Suprapubic skin (tissue), 4 donors: ENCODE data around the gene SH2D1B.
"Not testable (repeated sequence)": the region's sequence is repeated elsewhere in the genome, so short reads cannot be mapped to it uniquely, and the experiment has no call there.

Source experiments
- EP300 ChIP-seq: sonication (generic); formaldehyde crosslinking; IDR thresholded peaks from one replicate; pipeline ENCODE4 v1.6.1; 2017; ENCODE audit warnings: antibody characterized with exemption
- POLR2A ChIP-seq, 2 donors: fragments of 450-650 bp; IDR thresholded peaks; one replicate each; pipeline ENCODE4 v1.6.1; 2017; ENCODE audit warnings: antibody characterized with exemption in 2 of 2, mild to moderate bottlenecking in 2 of 2, moderate library complexity in 2 of 2
- POLR2AphosphoS5 ChIP-seq, 3 donors: sonication (generic); formaldehyde crosslinking; IDR thresholded peaks; one replicate each; pipeline ENCODE4 v1.6.1; 2017; ENCODE audit warnings: antibody characterized with exemption in 3 of 3
- TF ChIP-seq, protein P1 (sequence below), 2 donors: fragments of 200-600 bp in 1 of 2; fragments of 450-650 bp in 1 of 2; sonication (generic) in 1 of 2; IDR thresholded peaks; one replicate each; pipeline ENCODE4 v1.5.1; 2016 to 2019; ENCODE audit warnings: antibody characterized with exemption in 2 of 2, mild to moderate bottlenecking in 1 of 2, moderate library complexity in 1 of 2

DNA sequence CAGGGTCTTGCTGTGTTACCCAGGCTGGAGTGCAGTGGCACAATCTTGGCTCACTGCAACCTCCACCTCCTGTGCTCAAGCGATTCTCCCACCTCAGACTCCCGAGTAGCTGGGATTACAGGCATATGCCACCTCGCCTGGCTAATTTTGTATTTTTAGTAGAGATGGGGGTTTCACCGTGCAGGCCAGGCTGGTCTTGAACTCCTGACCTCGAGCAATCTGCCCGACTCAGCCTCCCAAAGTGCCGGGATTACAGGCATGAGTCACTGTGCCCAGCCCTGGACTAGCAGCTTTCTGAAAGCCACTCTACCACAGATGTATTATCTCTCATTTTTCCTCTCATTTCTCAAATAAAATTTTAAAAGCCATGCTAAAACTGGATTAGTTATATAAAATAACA, 6.6 kb upstream of the SH2D1B start:
- TF ChIP-seq, protein P1, sequence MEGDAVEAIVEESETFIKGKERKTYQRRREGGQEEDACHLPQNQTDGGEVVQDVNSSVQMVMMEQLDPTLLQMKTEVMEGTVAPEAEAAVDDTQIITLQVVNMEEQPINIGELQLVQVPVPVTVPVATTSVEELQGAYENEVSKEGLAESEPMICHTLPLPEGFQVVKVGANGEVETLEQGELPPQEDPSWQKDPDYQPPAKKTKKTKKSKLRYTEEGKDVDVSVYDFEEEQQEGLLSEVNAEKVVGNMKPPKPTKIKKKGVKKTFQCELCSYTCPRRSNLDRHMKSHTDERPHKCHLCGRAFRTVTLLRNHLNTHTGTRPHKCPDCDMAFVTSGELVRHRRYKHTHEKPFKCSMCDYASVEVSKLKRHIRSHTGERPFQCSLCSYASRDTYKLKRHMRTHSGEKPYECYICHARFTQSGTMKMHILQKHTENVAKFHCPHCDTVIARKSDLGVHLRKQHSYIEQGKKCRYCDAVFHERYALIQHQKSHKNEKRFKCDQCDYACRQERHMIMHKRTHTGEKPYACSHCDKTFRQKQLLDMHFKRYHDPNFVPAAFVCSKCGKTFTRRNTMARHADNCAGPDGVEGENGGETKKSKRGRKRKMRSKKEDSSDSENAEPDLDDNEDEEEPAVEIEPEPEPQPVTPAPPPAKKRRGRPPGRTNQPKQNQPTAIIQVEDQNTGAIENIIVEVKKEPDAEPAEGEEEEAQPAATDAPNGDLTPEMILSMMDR (IDR thresholded peaks at IDR 0.05): not testable (repeated sequence)
- not testable (repeated sequence) for TF ChIP-seq POLR2AphosphoS5 (IDR thresholded peaks at IDR 0.05); POLR2A (IDR thresholded peaks at IDR 0.05); EP300
